Astrocyte of the spinal cord (primary cell): ENCODE data around the gene PTGR2.
"Not testable (repeated sequence)": the region's sequence is repeated elsewhere in the genome, so short reads cannot be mapped to it uniquely, and the experiment has no call there.

ENCODE experiments used
- DNase-seq: peaks from one replicate; pipeline ENCODE4 v3.0.0; 2011; ENCODE audit warnings: low read depth, low spot score
- H3K4me3 ChIP-seq: 2 replicates; pipeline ENCODE4 v1.5.1; 2011; ENCODE audit warnings: low read depth, mild to moderate bottlenecking, low read length, moderate library complexity
- CTCF ChIP-seq: IDR thresholded peaks from 2 replicates; pipeline ENCODE4 v1.5.1; 2012; ENCODE audit warnings: low read depth, mild to moderate bottlenecking, low read length, inconsistent platforms
- in situ Hi-C: cut with HindIII; loops from 2 replicates; pipeline ENCODE4 v1.10.0; 2017; ENCODE audit warnings: low sequenced_read_pairs

PTGR2 gene

GRCh38 chr14:73823339-73823885, 28.2 kb upstream of the PTGR2 start:
- H3K4me3 ChIP-seq: no peak overlapping the region
- DNase-seq: no peak
- in situ Hi-C loops: no loop called here
- no peak for TF ChIP-seq CTCF

- no peak overlapping the region for H3K4me3 ChIP-seq
- no peak for TF ChIP-seq CTCF
- in situ Hi-C loops: no loop called here
- no peak for DNase-seq
These were observed 27.5 kb upstream of the PTGR2 start for GRCh38 chr14:73824127-73824526.

- no peak for DNase-seq
- no peak for TF ChIP-seq CTCF
- in situ Hi-C loops: no loop called here
- no peak overlapping the region for H3K4me3 ChIP-seq
These were observed 27.1 kb upstream of the PTGR2 start for GRCh38 chr14:73824536-73824935.

- in situ Hi-C loops: no loop called here
- H3K4me3 ChIP-seq: no peak overlapping the region
- peak; percentile 94 for TF ChIP-seq CTCF
- DNase-seq: peak; percentile 82
These were observed 26.0 kb upstream of the PTGR2 start for GRCh38 chr14:73825551-73826188.

GRCh38 chr14:73827190-73827589, 24.4 kb upstream of the PTGR2 start:
- in situ Hi-C loops, H3K4me3 ChIP-seq, DNase-seq: not testable (repeated sequence)
- TF ChIP-seq CTCF: peak; percentile 38

- in situ Hi-C loops: no loop called here
- TF ChIP-seq CTCF: no peak
- no peak for DNase-seq
- no peak overlapping the region for H3K4me3 ChIP-seq
These were observed 22.6 kb upstream of the PTGR2 start for GRCh38 chr14:73829071-73829470.
